NB4 (cell line): ENCODE data around the gene CCM2.

ENCODE experiments used
- POLR2A ChIP-seq: IDR thresholded peaks from 2 replicates; pipeline ENCODE4 v1.6.1; 2011; ENCODE audit warnings: mild to moderate bottlenecking; ENCODE audit not compliant: insufficient read length; ENCODE audit errors: extremely low read depth
- TF ChIP-seq, protein P1 (sequence below): IDR thresholded peaks from one replicate; pipeline ENCODE4 v1.5.1; 2012; ENCODE audit warnings: low read depth, low read length

DNA sequence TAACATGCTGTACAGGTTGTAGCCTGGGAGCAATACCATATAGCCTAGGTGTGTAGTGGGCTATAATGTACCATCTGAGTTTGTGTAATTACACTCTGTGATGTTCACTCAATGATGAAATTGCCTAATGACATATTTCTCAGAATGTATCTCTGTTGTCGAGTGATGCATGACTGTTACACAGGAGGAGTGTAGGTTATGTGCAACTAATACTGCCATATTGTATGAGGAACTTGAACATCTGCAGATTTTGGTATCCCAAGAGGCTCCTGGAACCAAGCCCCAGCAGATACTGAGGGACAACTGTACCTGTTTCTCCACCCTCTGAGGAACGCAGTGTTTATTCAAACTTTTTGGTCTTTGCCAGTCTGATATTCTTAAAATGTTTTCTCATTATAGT lies 50.2 kb downstream of the CCM2 start:
- TF ChIP-seq, protein P1, sequence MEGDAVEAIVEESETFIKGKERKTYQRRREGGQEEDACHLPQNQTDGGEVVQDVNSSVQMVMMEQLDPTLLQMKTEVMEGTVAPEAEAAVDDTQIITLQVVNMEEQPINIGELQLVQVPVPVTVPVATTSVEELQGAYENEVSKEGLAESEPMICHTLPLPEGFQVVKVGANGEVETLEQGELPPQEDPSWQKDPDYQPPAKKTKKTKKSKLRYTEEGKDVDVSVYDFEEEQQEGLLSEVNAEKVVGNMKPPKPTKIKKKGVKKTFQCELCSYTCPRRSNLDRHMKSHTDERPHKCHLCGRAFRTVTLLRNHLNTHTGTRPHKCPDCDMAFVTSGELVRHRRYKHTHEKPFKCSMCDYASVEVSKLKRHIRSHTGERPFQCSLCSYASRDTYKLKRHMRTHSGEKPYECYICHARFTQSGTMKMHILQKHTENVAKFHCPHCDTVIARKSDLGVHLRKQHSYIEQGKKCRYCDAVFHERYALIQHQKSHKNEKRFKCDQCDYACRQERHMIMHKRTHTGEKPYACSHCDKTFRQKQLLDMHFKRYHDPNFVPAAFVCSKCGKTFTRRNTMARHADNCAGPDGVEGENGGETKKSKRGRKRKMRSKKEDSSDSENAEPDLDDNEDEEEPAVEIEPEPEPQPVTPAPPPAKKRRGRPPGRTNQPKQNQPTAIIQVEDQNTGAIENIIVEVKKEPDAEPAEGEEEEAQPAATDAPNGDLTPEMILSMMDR = no peak
- TF ChIP-seq POLR2A = no peak
